Stimulated activated CD4-positive, alpha-beta T cell treated with anti-CD3 and anti-CD28 coated beads, Interleukin-12 subunit alpha, Interleukin-12 subunit beta, amount 100 ng/mL, for 4 hours (primary cell): Measurements from ENCODE around the gene ADAM22.

Experiments used
- DNase-seq: peaks from one replicate; pipeline ENCODE4 v3.0.0-alpha.2; 2020

ADAM22 gene

GRCh38 chr7:88223265-88223664, 289.2 kb downstream of the ADAM22 start:
- DNase-seq = no peak

DNA sequence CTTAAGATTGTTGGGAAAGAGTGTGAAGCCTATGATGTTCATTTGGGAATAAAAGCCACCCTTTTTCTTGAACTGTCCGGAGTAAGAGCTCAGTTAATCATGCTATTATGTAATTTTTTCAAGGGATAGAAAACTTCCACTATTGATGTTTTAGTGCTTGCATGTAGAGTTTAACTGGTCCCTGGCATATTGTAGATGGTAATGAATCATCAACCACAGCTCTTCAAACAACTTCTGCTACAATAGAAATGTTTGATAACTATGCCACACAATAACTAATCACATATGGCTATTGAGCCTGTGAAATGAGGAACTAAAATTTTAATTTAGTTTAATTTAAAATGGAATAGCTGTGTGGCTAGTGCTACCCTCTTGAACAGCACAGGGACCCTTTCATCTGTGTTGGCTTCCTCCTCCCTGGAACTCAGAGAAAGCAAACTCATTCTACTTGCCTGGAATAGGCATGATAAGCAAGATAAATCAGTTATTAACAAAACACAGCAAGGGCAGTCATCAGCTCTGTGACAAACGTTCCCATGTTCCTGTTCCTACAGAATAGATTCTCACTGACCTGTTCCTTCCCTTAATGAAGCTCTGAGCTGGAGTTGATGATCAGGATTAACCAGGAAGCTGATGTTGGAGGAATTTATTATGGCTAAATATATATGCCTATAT, 290.7 kb downstream of the ADAM22 start:
- no peak for DNase-seq

DNA sequence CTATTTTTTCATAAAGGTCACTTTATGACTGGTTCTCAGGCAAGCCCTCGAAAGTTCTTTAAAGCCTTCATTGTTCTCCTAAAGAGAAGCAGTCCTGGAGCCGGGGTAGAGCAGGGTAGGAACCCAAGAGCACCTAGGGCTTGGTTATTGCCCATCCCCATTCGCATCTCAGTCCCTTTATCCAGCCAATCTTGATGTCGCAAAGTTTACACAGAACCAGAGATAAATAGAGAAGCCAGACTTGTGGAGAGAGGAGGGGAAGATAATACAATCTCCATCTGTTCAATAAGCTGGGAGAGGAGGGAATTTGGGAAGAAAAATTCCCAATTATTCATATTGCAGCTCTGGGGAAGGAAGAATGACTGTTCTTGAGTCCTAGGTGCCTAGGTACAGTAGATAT, 292.1 kb downstream of the ADAM22 start:
- no peak for DNase-seq

DNA sequence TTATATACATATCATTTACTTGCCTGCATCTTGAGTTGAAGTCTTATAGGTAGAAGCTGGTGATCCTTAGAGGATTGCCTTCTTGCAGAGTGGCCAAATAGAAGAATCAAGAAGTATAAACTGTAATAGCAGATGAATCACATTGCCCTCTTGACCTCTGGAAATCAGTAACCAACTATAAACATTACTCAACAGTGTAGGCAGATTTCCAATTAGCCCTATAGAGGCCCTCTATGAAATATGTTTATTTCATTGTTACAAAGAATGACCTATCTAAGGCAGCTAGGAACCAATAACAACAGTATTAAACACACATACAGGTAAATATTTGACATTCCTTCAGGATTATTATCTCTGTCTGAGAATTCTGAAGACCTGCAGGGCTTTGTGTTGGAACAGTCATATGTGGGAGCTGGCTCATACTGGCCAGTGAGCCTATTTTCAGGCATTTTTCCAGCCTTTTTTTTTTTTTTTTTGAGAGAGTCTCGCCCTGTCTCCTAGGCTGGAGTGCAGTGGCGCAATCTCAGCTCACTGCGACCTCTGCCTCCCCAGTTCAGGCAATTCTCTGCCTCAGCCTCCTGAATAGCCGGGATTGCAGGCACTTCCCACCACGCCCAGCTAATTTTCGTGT, 292.9 kb downstream of the ADAM22 start:
- DNase-seq = no peak

DNA sequence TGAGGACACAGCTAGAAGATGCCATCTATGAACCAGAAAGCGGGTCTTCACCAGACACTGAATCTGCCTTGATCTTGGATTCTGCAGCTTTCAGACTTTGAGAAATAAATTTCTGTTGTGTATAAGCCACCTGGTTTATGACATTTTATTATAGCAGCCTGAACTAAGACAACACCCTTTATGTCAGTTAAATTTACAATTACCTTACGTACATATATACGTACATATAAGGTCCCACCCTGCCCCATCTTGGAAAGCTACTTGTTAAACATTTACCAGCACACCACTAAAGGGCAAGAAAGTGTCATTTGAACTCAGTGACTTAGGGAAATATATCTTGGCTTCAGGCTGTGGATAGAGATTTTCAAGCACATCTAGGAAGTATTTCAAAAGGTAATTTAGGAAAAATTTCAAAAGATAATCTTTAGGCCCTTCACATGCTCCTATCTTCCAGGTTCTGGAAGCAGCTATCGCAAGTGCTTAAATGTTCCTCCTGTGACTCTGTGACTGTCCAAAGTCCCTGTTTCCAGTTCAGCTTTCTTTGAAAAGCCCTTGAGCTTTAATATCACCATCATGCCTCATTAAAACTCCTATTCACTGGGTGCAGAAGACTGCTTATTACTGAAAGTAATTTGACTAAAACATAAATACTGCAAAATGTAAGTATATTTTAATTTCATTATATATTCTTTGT, 295.4 kb downstream of the ADAM22 start:
- DNase-seq = no peak

DNA sequence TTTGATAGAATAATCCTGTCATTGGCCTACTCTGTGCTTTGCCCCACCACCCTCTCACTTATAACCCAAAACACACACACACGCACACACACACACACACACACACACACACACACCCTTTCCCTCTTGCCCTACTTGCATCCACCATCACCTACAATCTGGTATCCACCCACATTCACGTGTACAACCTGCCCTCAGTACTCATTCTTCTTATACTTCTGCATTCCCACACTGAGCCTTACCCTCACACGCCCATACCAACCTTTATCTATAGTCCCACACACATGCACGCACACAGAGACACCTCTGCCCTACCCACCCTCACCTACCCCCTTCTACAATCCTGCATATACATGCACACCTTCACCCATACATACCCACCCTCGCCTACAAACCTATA, 296.6 kb downstream of the ADAM22 start:
- DNase-seq = no peak

- no peak for DNase-seq
These were observed 299.8 kb downstream of the ADAM22 start for GRCh38 chr7:88233828-88234227.

DNA sequence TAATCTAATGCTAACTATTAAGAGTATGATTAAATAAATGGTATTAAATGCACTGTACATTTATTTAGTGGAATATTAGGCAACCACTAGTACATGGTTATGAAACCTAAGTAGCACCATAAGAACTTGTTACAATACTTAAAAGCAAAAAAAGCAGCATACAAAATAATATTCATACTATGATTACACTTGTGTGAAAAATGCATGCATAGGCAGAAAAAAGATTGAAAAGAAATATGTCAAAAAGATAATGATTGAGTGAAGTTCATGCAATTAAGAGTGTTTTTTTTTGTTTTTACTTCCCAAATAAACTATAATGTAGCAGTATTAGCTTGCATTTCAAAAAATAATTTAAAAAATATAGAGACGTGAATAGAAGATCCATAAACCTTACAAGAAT, 305.8 kb downstream of the ADAM22 start:
- no peak for DNase-seq

GRCh38 chr7:88243345-88243909, 309.4 kb downstream of the ADAM22 start:
- no peak for DNase-seq

- DNase-seq = no peak
These were observed 310.2 kb downstream of the ADAM22 start for GRCh38 chr7:88244258-88244657.
